ENCODE results near the gene C6orf89.

DNA sequence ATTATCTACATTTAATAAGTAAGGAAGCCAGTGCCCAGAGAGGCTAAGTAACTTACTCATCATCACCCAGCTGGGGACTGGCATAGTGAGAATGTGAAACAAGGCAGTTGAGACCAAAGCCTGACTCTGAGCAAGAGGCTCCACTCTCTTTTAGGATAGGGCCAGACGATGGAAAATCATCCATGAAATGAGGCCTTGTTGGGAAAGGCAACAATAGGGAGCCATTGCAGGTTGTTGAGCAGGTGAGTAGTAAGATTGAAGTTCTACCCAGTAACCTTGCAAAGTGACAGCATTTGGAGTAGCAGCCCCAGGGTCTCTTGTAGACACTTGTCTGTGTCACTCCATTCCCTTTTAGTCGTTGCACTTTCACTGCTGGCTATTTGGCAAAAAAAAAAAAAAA lies 44.0 kb upstream of the C6orf89 start:
- TF ChIP-seq, protein P1, sequence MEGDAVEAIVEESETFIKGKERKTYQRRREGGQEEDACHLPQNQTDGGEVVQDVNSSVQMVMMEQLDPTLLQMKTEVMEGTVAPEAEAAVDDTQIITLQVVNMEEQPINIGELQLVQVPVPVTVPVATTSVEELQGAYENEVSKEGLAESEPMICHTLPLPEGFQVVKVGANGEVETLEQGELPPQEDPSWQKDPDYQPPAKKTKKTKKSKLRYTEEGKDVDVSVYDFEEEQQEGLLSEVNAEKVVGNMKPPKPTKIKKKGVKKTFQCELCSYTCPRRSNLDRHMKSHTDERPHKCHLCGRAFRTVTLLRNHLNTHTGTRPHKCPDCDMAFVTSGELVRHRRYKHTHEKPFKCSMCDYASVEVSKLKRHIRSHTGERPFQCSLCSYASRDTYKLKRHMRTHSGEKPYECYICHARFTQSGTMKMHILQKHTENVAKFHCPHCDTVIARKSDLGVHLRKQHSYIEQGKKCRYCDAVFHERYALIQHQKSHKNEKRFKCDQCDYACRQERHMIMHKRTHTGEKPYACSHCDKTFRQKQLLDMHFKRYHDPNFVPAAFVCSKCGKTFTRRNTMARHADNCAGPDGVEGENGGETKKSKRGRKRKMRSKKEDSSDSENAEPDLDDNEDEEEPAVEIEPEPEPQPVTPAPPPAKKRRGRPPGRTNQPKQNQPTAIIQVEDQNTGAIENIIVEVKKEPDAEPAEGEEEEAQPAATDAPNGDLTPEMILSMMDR (IDR thresholded peaks at IDR 0.05): no peak
- TF ChIP-seq POLR2A (IDR thresholded peaks at IDR 0.05): no peak

All from esophagus squamous epithelium (tissue), 4 donors.